Mucosa of descending colon (tissue), 3 donors: ENCODE data around the gene CHST5. TPM values are rescaled to one million over a fixed set of nuclear protein-coding genes. Genes with fewer than 3 reads are reported as not detected.
A peak's percentile ranks its signal among the peaks of the same experiment; 100 is the strongest.

Experiments
- ATAC-seq: fragments of 200-7000 bp; cut with Tn5 transposase; one replicate; pipeline ENCODE4 v1.9.1; 2020; ENCODE audit warnings: mild to moderate bottlenecking, moderate library complexity
- DNase-seq, 3 donors: peaks; one replicate each; pipeline ENCODE4 v3.0.0-alpha.2; 2020
- H3K36me3 ChIP-seq: fragments of 200-600 bp; one replicate; pipeline ENCODE4 v1.8.0; 2021; ENCODE audit warnings: low read depth, mild to moderate bottlenecking
- H3K4me1 ChIP-seq: fragments of 200-600 bp; one replicate; pipeline ENCODE4 v1.8.0; 2021; ENCODE audit warnings: low read depth, mild to moderate bottlenecking
- H3K4me3 ChIP-seq: fragments of 200-600 bp; one replicate; pipeline ENCODE4 v1.8.0; 2021; ENCODE audit warnings: mild to moderate bottlenecking
- H3K9me3 ChIP-seq: fragments of 200-600 bp; one replicate; pipeline ENCODE4 v1.8.0; 2021; ENCODE audit warnings: mild to moderate bottlenecking
- intact Hi-C, 2 donors: fragments of 100-400 bp; cut with DNase I in 1 of 2; cut with micrococcal nuclease in 1 of 2; formaldehyde crosslinking; loops; one replicate each; pipeline versions ENCODE4 v1.11.0 to v1.11.1; 2022; cut with DNase I, micrococcal nuclease
- total RNA-seq, 3 donors: library from RNA; stranded (reverse); fragmentation: NEBNext Ultra II Directional in 2 of 3; extraction: Animal tissue kit (Norgen Biotek cat#: 25700) in 2 of 3; gene quantifications; one replicate each; pipeline versions ENCODE4 v1.2.1 to v1.2.4, GENCODE V29; 2021 to 2023
- TF ChIP-seq, protein P1 (sequence below): fragments of 200-600 bp; IDR thresholded peaks from one replicate; pipeline ENCODE4 v1.8.0; 2022; ENCODE audit warnings: antibody characterized with exemption, mild to moderate bottlenecking
- donor health status: DM: no; HTN: no; CAD: no; lungs with moderate emphysema.
- donor health status: DM: no; HTN: no; CAD: no.
- donor health status: DM: no; HTN: yes; CAD: no.

CHST5 gene
- total RNA-seq, 3 donors from 2014 or later: 27.4 to 111 (median 105) TPM

- intact Hi-C loops: no loop called here
- H3K4me3 ChIP-seq: no peak overlapping the region
- ATAC-seq: peak; percentile 60
- DNase-seq: no peak
- peaks cover 17% of the 10 kb centered on the region for H3K4me1 ChIP-seq
- TF ChIP-seq, protein P1, sequence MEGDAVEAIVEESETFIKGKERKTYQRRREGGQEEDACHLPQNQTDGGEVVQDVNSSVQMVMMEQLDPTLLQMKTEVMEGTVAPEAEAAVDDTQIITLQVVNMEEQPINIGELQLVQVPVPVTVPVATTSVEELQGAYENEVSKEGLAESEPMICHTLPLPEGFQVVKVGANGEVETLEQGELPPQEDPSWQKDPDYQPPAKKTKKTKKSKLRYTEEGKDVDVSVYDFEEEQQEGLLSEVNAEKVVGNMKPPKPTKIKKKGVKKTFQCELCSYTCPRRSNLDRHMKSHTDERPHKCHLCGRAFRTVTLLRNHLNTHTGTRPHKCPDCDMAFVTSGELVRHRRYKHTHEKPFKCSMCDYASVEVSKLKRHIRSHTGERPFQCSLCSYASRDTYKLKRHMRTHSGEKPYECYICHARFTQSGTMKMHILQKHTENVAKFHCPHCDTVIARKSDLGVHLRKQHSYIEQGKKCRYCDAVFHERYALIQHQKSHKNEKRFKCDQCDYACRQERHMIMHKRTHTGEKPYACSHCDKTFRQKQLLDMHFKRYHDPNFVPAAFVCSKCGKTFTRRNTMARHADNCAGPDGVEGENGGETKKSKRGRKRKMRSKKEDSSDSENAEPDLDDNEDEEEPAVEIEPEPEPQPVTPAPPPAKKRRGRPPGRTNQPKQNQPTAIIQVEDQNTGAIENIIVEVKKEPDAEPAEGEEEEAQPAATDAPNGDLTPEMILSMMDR: no peak
- no peaks in the 10 kb centered on the region for H3K9me3 ChIP-seq
- H3K36me3 ChIP-seq: no peaks in the 10 kb centered on the region
Observed at GRCh38 chr16:75483222-75483621, 52.7 kb downstream of the CHST5 start.

- Histone ChIP-seq H3K36me3 (no peaks in the 10 kb centered on the region), H3K9me3 (no peaks in the 10 kb centered on the region), H3K4me3 (no peak overlapping the region), H3K4me1 (peaks cover 17% of the 10 kb centered on the region)
- DNase-seq: no peak
- intact Hi-C loops: no loop called here
- TF ChIP-seq, protein P1: no peak
- ATAC-seq: no peak
Observed at GRCh38 chr16:75482434-75483205, 53.3 kb downstream of the CHST5 start.

- intact Hi-C loops: no loop called here
- Histone ChIP-seq H3K4me1 (peaks cover 9% of the 10 kb centered on the region), H3K4me3 (no peak overlapping the region), H3K36me3 (no peaks in the 10 kb centered on the region), H3K9me3 (no peaks in the 10 kb centered on the region)
- no peak for ATAC-seq
- no peak for DNase-seq
- TF ChIP-seq, protein P1: no peak
Observed at GRCh38 chr16:75481475-75481874, 54.4 kb downstream of the CHST5 start.

DNA sequence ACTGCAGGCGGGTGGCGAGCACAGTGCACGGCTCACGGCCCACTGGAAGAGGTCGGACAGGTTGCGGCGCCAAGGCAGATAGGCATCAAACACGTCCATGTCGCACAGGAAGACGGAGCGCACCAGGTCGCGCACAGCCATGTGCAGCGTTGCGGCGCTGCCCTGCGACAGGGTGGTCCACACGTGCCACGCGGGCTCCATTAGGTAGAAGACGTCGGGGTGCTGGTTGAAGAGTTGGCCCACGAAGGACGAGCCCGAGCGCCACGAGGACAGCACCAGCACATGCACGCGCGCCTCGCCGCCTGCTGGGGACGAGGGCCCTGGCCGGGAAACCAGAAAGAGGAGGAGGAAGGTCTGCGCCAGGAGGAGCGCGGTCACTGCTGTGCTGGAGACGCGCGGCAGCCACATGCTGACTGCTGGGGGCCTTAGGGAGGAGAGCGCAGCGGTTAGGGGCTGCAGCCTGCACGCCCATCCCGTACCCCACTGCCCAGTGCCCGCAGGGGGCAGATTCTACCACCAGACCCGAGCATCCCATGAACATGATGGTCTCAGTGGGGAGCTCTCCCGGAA, 56.4 kb downstream of the CHST5 start:
- no peaks in the 10 kb centered on the region for H3K9me3 ChIP-seq
- DNase-seq (no peak), ATAC-seq (no peak)
- no peaks in the 10 kb centered on the region for H3K36me3 ChIP-seq
- TF ChIP-seq, protein P1: no peak
- no peaks in the 10 kb centered on the region for H3K4me1 ChIP-seq
- H3K4me3 ChIP-seq: no peak overlapping the region
- intact Hi-C loops: no loop called here

Other genes with a start within 250 kb of the CHST5 start
- gene CFDP1, start 102.6 kb downstream of the CHST5 start, total RNA-seq: 100 to 1,000 TPM in 1 of 3 donors, 10 to 100 TPM in 2; 71.9 to 101 (median 72.0) TPM
- gene TMEM170A, start 71.4 kb downstream of the CHST5 start, total RNA-seq: 10 to 100 TPM; 46.7 to 76.8 (median 46.7) TPM
- gene CHST6, start 40.7 kb downstream of the CHST5 start, total RNA-seq: 1 to 10 TPM; 1.8 to 2.9 (median 2.9) TPM
- gene TMEM231, start 20.1 kb upstream of the CHST5 start, total RNA-seq: 1 to 10 TPM; 4.7 to 7.3 (median 5.5) TPM
- gene GABARAPL2, start 30.3 kb upstream of the CHST5 start, total RNA-seq: 100 to 1,000 TPM in 2 of 3 donors, 10 to 100 TPM in 1; 81.4 to 110 (median 106) TPM
- gene ADAT1, start 87.2 kb upstream of the CHST5 start, total RNA-seq: 10 to 100 TPM; 33.0 to 38.1 (median 35.8) TPM
- 100 to 1,000 TPM in 2 of 3 donors, 10 to 100 TPM in 1; 94.3 to 108 (median 103) TPM for gene KARS1, start 111.6 kb upstream of the CHST5 start, total RNA-seq
- gene TERF2IP, start 111.7 kb upstream of the CHST5 start, total RNA-seq: 10 to 100 TPM; 26.0 to 49.6 (median 27.7) TPM
- not detected for gene CPHXL2, start 140.9 kb upstream of the CHST5 start, total RNA-seq
- gene DUXB, start 165.4 kb upstream of the CHST5 start, total RNA-seq: not detected
- not detected for gene CPHXL, start 190.4 kb upstream of the CHST5 start, total RNA-seq